Measurements from ENCODE around the gene GPRIN3.

GPRIN3 gene

DNA sequence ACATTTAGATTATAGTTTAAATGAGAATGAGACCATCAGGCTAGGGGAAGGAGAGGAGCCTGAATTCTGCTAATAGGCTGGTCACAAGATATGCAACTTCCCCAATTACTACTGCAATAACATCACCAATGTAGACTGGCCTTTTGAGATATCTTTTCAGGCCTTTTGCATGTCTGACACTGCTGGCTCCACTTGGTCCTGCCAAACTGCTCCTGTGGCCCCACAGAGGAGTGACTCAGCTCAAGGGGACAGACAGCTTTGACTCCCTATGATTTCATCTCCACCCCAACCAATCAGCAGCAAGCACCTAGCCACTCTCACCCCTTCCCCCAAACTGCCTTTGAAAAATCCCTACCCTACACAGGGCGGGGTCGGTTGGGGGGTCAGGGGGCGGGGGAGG, 22.8 kb downstream of the GPRIN3 start:
- FAIRE-seq, result no peak
- TF ChIP-seq POLR2AphosphoS5 (IDR thresholded peaks at IDR 0.05; ENCODE audit: low read depth, low read length) (no peak), TAF1 (IDR thresholded peaks at IDR 0.05; ENCODE audit: borderline replicate concordance, low read depth, low read length) (no peak), POLR2A (IDR thresholded peaks at IDR 0.05; ENCODE audit: low read depth, low read length) (no peak)
- no peak for DNase-seq (ENCODE audit: insufficient read length)

DNA sequence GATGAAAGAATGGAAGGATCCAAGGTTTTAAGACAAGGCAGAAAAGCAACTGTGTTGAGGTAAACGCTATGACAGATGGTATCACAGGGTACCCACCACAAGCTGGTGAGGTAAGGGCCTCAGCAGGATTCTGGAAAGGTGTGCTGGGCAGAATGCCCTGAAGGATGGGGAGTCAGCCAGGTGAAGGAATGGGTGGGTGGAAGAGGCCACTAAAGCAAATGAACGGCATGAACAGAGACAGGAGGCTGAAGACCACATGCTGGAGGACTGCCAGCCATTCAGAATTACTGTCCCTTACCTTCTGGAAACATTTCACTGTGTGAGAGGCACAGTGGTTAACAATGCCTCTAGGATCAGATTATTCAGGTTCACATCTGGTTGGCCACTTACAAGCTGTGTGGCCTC, 23.6 kb downstream of the GPRIN3 start:
- no peak for DNase-seq (ENCODE audit: insufficient read length)
- TF ChIP-seq POLR2AphosphoS5 (IDR thresholded peaks at IDR 0.05; ENCODE audit: low read depth, low read length) (no peak), POLR2A (IDR thresholded peaks at IDR 0.05; ENCODE audit: low read depth, low read length) (no peak), TAF1 (IDR thresholded peaks at IDR 0.05; ENCODE audit: borderline replicate concordance, low read depth, low read length) (no peak)
- no peak for FAIRE-seq

DNA sequence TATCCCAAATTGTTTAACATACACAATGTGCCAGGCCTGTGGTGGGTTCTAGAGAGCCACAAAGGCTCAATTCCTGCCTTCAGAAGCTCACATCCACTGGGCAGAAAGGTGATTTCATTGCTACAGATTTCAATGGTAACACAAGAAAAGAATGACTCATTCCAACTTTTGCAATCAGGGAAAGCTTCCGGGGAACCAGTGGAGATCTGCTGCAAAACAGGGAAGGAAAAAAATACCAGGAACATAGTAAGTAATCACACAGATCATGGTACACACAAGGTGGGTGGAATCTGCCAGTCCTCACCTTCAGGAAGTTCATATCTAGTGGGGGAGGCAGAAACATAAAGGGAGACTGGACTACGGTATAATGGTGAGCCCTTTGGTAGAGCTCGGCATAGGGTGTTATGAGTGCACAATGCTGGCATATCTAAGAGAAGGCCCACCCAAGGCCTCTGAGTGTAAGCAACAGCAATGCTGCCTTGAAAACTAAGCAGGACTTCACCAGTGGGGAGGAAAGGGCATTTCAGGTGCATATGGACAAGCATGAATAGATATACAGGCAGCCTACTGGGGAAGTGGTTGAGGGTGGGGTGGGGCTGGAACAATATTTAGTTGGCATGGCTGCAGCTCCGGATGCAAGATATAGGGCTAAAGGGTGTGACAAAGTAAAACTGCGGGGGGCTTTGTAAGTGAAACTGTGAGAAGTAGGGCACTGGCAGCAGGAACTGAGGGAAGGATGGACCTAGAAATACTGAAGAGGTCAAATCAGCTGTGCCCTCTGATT, 24.2 kb downstream of the GPRIN3 start:
- DNase-seq (ENCODE audit: insufficient read length), result no peak
- FAIRE-seq, result no peak

DNA sequence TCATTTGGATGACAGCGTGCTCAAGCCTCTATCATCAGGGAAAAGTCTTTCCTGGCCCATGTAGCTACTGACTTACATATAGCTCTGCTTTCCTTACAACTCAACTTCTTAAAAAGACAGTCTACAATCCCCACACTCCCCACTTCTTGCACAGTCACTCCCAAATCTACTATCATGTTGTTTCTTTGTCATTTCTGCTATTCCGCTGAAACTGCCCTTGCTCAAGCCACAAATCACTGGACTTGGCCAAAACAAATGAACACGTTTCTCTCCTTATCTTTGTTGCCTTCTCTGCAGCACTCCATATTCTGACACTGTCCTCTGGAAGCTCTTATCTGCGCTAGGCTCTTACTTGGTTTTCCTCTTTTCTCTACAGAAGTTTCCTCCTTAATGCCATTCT, 28.2 kb downstream of the GPRIN3 start:
- TF ChIP-seq TAF1 (IDR thresholded peaks at IDR 0.05; ENCODE audit: borderline replicate concordance, low read depth, low read length), result no peak
- TF ChIP-seq POLR2AphosphoS5 (IDR thresholded peaks at IDR 0.05; ENCODE audit: low read depth, low read length), result no peak
- TF ChIP-seq POLR2A (IDR thresholded peaks at IDR 0.05; ENCODE audit: low read depth, low read length), result no peak
- DNase-seq (ENCODE audit: insufficient read length) (no peak), FAIRE-seq (no peak)

More for the DNA sequence above, 24.2 kb downstream of the GPRIN3 start:
- TF ChIP-seq TAF1 (IDR thresholded peaks at IDR 0.05; ENCODE audit: borderline replicate concordance, low read depth, low read length) (no peak), POLR2AphosphoS5 (IDR thresholded peaks at IDR 0.05; ENCODE audit: low read depth, low read length) (no peak), POLR2A (IDR thresholded peaks at IDR 0.05; ENCODE audit: low read depth, low read length) (no peak)

DNA sequence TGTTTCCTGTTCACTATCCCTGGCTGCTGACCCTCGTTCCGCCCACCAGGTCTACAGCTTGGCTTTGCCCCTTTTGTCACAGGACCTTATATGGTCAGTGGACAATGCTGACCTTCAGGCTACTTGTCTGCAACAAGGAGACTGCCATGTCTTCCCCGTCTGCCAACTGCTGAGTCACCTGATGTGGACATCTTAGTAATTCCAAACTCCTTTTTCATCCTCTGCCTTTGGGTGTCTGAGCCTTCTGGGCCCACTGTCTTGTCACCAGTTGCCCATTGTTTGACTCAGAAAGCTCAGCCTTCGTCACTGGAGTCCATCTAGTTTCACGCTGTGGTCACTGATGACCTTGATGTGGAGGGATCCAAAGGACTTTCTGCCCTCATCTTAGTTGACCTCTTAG, 30.2 kb downstream of the GPRIN3 start:
- DNase-seq (ENCODE audit: insufficient read length), result no peak
- FAIRE-seq, result no peak
- TF ChIP-seq POLR2A (IDR thresholded peaks at IDR 0.05; ENCODE audit: low read depth, low read length) (no peak), POLR2AphosphoS5 (IDR thresholded peaks at IDR 0.05; ENCODE audit: low read depth, low read length) (no peak), TAF1 (IDR thresholded peaks at IDR 0.05; ENCODE audit: borderline replicate concordance, low read depth, low read length) (no peak)

DNA sequence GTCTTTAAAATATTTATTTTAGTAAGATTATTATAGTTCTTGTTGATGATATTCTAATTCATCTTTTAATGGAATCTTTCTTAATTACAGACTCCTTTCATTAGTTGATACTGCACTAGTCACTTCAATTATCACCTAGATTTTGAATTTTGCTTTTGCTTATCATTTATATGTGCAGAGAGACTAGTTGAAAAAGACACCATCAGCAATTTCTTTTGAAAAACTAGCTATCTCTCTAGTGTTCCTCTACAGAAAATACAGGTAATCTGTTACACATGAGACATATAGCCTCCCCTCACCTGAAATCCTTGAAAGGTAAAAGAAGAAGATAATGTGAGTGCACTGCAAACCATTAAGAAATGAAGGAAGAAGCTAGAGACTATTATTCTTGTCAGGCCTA, 31.3 kb downstream of the GPRIN3 start:
- TF ChIP-seq TAF1 (IDR thresholded peaks at IDR 0.05; ENCODE audit: borderline replicate concordance, low read depth, low read length) (no peak), POLR2AphosphoS5 (IDR thresholded peaks at IDR 0.05; ENCODE audit: low read depth, low read length) (no peak), POLR2A (IDR thresholded peaks at IDR 0.05; ENCODE audit: low read depth, low read length) (no peak)
- FAIRE-seq, result no peak

DNA sequence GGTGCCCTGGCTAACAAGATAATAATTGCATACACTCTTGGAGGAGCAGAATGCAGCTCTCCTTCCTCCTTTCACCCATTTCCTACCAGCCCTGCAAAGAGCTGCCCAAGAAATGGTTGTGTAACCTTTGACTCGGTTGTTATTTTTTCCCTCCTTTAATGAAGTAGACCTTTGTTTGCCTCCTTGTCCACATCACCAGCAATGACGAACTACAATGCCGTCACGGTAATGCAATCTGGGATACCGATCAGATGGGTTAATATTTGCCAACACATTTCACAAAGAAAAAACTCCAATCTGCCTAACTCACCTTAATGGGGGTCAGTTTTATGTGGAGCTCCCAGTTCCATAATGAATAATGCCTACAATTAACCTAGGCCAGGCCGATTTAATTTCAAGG, 32.0 kb downstream of the GPRIN3 start:
- FAIRE-seq, result no peak
- no peak for DNase-seq (ENCODE audit: insufficient read length)
- TF ChIP-seq POLR2A (IDR thresholded peaks at IDR 0.05; ENCODE audit: low read depth, low read length) (no peak), TAF1 (IDR thresholded peaks at IDR 0.05; ENCODE audit: borderline replicate concordance, low read depth, low read length) (no peak), POLR2AphosphoS5 (IDR thresholded peaks at IDR 0.05; ENCODE audit: low read depth, low read length) (no peak)

More for the DNA sequence above, 31.3 kb downstream of the GPRIN3 start:
- DNase-seq (ENCODE audit: insufficient read length), result no peak

DNA sequence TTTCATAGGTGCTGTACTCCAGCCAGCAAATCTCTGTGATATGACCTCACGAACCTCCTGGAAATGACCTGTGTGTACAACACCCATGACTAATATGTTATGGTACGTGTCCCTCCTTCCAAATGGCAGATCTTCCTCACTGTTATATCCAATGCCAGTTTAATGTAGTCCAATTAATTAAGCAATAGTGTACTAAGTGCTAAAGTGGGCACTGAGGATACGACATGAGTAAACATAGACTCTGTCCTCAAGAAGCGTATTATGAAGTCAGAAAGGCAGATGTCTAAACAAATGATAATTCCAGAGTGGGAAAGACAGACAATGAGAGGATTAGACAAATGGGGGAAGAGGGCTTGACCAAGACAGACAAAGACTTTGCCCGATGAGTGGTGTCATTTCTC, 33.9 kb downstream of the GPRIN3 start:
- TF ChIP-seq TAF1 (IDR thresholded peaks at IDR 0.05; ENCODE audit: borderline replicate concordance, low read depth, low read length) (no peak), POLR2A (IDR thresholded peaks at IDR 0.05; ENCODE audit: low read depth, low read length) (no peak), POLR2AphosphoS5 (IDR thresholded peaks at IDR 0.05; ENCODE audit: low read depth, low read length) (no peak)
- DNase-seq (ENCODE audit: insufficient read length) (no peak), FAIRE-seq (no peak)

DNA sequence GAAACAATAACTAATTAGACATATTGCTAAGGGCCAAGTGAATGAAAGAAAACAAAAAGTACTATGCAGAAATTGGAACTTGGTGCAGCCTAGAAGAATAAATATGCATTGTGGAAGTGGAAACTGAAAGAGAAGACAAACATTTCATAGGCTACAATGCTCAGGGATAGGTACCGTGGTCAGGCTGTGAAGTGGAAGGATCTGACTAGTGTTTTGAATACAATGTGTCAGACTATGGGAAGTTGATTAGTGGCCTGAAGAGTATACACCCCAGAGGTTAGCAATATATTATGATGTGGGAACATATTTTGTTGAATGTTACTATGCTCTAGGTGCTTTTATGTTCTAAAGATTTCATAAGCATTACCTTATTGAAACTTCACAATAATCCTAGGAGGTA, 36.8 kb downstream of the GPRIN3 start:
- TF ChIP-seq POLR2AphosphoS5 (IDR thresholded peaks at IDR 0.05; ENCODE audit: low read depth, low read length) (no peak), POLR2A (IDR thresholded peaks at IDR 0.05; ENCODE audit: low read depth, low read length) (no peak), TAF1 (IDR thresholded peaks at IDR 0.05; ENCODE audit: borderline replicate concordance, low read depth, low read length) (no peak)
- no peak for DNase-seq (ENCODE audit: insufficient read length)
- no peak for FAIRE-seq

DNA sequence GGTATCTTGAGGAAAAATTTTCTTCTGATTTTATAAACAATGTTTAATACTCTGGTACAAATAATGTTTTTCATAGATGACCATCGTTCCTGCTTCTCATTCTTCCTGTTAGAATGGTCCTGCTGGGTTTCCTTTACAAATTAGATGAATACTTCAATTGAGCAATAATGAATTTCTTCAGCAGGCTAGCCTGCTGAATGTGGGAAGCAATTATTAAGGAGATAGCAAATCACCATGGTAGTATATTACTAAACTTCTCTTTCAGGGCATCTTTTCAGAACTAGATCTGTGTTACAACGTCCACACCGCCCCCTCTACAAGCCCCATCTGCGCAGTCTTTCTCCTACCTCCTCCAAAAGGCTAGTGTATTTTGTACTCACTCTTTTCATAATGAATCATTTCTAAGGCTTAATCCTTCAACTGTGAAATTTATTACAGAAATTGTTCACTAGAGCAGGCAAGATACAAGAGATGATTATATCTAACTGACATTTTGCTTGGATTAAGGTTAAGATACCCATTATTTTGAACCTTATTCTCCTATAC, 38.4 kb downstream of the GPRIN3 start:
- FAIRE-seq (no peak), DNase-seq (ENCODE audit: insufficient read length) (no peak)
- TF ChIP-seq TAF1 (IDR thresholded peaks at IDR 0.05; ENCODE audit: borderline replicate concordance, low read depth, low read length), result no peak
- no peak for TF ChIP-seq POLR2AphosphoS5 (IDR thresholded peaks at IDR 0.05; ENCODE audit: low read depth, low read length)
- TF ChIP-seq POLR2A (IDR thresholded peaks at IDR 0.05; ENCODE audit: low read depth, low read length), result no peak

DNA sequence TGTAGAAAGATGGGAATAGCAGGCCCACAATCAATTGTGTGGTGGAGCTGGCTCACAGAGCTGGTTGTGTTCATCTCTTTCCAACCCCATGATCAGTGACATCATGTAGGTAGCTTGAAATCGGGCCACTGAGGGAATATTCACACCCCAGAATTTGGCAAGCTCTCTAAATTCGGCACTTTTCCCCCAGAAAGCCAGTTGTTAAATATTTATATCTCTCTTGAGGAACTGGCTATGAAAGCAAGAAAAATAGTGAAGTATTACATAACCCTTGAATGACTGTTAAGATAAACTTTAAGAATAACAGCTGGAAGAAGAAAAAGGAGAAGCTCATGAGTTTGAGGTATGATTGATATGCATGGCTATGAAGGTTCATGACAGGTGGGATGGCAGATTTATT, 38.9 kb downstream of the GPRIN3 start:
- FAIRE-seq, result no peak
- no peak for TF ChIP-seq TAF1 (IDR thresholded peaks at IDR 0.05; ENCODE audit: borderline replicate concordance, low read depth, low read length)
- DNase-seq (ENCODE audit: insufficient read length), result no peak

DNA sequence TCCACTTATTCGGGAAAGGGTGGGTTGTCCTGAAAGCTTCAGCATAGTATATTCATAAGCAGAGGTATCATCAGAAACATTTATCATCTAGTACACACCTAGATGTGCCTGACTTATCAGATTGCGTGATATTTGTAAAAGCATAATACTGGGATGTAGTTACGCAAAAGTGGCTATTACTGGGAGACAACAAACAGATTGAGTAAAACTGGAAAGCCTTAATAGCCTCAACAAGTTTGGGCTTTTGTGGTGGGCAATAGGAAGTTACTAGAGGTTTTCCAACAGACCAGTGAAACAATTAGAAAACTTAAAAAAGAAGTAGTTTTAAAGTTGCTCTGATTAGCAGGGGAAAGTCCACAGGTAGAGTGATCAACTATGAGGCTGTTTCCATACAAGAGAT, 39.8 kb downstream of the GPRIN3 start:
- DNase-seq (ENCODE audit: insufficient read length) (no peak), FAIRE-seq (no peak)
- TF ChIP-seq POLR2AphosphoS5 (IDR thresholded peaks at IDR 0.05; ENCODE audit: low read depth, low read length) (no peak), TAF1 (IDR thresholded peaks at IDR 0.05; ENCODE audit: borderline replicate concordance, low read depth, low read length) (no peak), POLR2A (IDR thresholded peaks at IDR 0.05; ENCODE audit: low read depth, low read length) (no peak)
